B cell (primary cell): ENCODE results near the gene SYNPR. TPM values are rescaled to one million over a fixed set of nuclear protein-coding genes. Genes with fewer than 3 reads are reported as not detected.

ENCODE experiments used
- ATAC-seq: fragments of 200-7000 bp; cut with Tn5 transposase; one replicate; pipeline ENCODE4 v1.10.0; 2021; ENCODE audit warnings: low read depth, mild to moderate bottlenecking, moderate number of reproducible peaks, moderate library complexity
- CTCF ChIA-PET: fragments of 350-600 bp; sonication (Branson Sonifier 250); formaldehyde crosslinking; loops from one replicate; lab custom pipeline; 2021; ENCODE audit warnings: antibody characterized with exemption, inconsistent platforms; lab: Charles Lee
- POLR2A ChIA-PET: fragments of 350-600 bp; sonication (Branson Sonifier 250); formaldehyde crosslinking; loops from one replicate; lab custom pipeline; 2021; ENCODE audit warnings: antibody characterized with exemption; lab: Charles Lee
- DNase-seq: peaks from one replicate; pipeline ENCODE4 v3.0.0; 2013
- H2AFZ ChIP-seq: 2 replicates; pipeline ENCODE4 v1.6.1; 2012; ENCODE audit warnings: mild to moderate bottlenecking, low read depth, low read length; ENCODE audit not compliant: insufficient read depth, poor library complexity, severe bottlenecking
- H3K27ac ChIP-seq, 2 donors: 1 replicate in 1 of 2; 2 replicates in 1 of 2; pipeline ENCODE4 v1.5.1; 2012 to 2013; ENCODE audit warnings: low read length in 2 of 2, mild to moderate bottlenecking in 2 of 2, moderate library complexity in 1 of 2
- H3K27me3 ChIP-seq, 4 experiments: fragments of 200-600 bp in 1 of 4; sonication (generic) in 1 of 4; replicated peaks in 1 of 4; 1 replicate in 2 of 4; 2 replicates in 2 of 4; pipeline versions ENCODE4 v1.6.1 to v1.7.0; 2013 to 2016; ENCODE audit warnings: low read length in 3 of 4, mild to moderate bottlenecking in 2 of 4, mixed read lengths in 1 of 4, moderate library complexity in 1 of 4; ENCODE audit not compliant: insufficient read depth in 4 of 4, control insufficient read depth in 3 of 4; ENCODE audit errors: control extremely low read depth in 1 of 4
- H3K36me3 ChIP-seq, 2 experiments: replicated peaks in 1 of 2; 1 replicate in 1 of 2; 2 replicates in 1 of 2; pipeline versions ENCODE4 v1.6.1 to v1.7.1; 2013; ENCODE audit warnings: low read length in 1 of 2; ENCODE audit not compliant: insufficient read depth in 2 of 2, control insufficient read depth in 1 of 2; ENCODE audit errors: control extremely low read depth in 1 of 2, extremely low read depth in 1 of 2
- H3K4me1 ChIP-seq, 2 donors: fragments of 200-600 bp in 1 of 2; sonication (generic) in 1 of 2; 1 replicate in 1 of 2; 2 replicates in 1 of 2; pipeline versions ENCODE4 v1.5.1 to v1.6.1; 2013 to 2017; ENCODE audit warnings: low read length in 2 of 2; ENCODE audit not compliant: control insufficient read depth in 2 of 2, insufficient read depth in 2 of 2
- H3K4me2 ChIP-seq: replicated peaks from 2 replicates; pipeline ENCODE3; 2012; ENCODE audit warnings: mild to moderate bottlenecking, low read depth, low read length; ENCODE audit not compliant: poor library complexity, severe bottlenecking
- H3K4me3 ChIP-seq, 5 experiments: fragments of 200-600 bp in 1 of 5; sonication (generic) in 1 of 5; 1 replicate in 3 of 5; 2 replicates in 2 of 5; pipeline versions ENCODE4 v1.5.1 to v1.7.0; 2011 to 2016; ENCODE audit warnings: low read length in 4 of 5, mild to moderate bottlenecking in 4 of 5, low read depth in 2 of 5, control low read depth in 1 of 5, moderate library complexity in 1 of 5; ENCODE audit not compliant: insufficient read depth in 1 of 5; ENCODE audit errors: control extremely low read depth in 1 of 5, extremely low read depth in 1 of 5
- H3K79me2 ChIP-seq: fragments of 200-600 bp; sonication (generic); one replicate; pipeline ENCODE4 v1.6.0; 2016; ENCODE audit warnings: low read length; ENCODE audit not compliant: control insufficient read depth, insufficient read depth
- H3K9ac ChIP-seq: fragments of 200-600 bp; sonication (generic); 2 replicates; pipeline ENCODE4 v1.6.1; 2017; ENCODE audit warnings: mild to moderate bottlenecking, low read length, moderate library complexity
- H3K9me3 ChIP-seq, 3 donors: one replicate each; pipeline versions ENCODE4 v1.6.1 to v1.7.1; 2013; ENCODE audit warnings: low read length in 2 of 3; ENCODE audit not compliant: control insufficient read depth in 2 of 3, insufficient read depth in 1 of 3; ENCODE audit errors: control extremely low read depth in 1 of 3
- H4K20me1 ChIP-seq: 2 replicates; pipeline ENCODE4 v1.6.0; 2012; ENCODE audit warnings: mild to moderate bottlenecking, low read length; ENCODE audit not compliant: insufficient read depth, control insufficient read depth, poor library complexity, severe bottlenecking
- H3K27ac Mint-ChIP-seq: one replicate; pipeline ENCODE4 v1.8.0; 2021; ENCODE audit warnings: mixed read lengths
- H3K27me3 Mint-ChIP-seq: one replicate; pipeline ENCODE4 v1.8.0; 2021; ENCODE audit warnings: mixed read lengths
- H3K4me1 Mint-ChIP-seq: one replicate; pipeline ENCODE4 v1.8.0; 2021; ENCODE audit warnings: mixed read lengths
- H3K4me3 Mint-ChIP-seq: one replicate; pipeline ENCODE4 v1.8.0; 2021; ENCODE audit warnings: mixed read lengths
- H3K9me3 Mint-ChIP-seq: one replicate; pipeline ENCODE4 v1.8.0; 2022; ENCODE audit warnings: mixed read lengths; ENCODE audit not compliant: insufficient read depth
- CTCF ChIP-seq: fragments of 200-600 bp; IDR thresholded peaks from one replicate; pipeline ENCODE4 v1.8.0; 2022; ENCODE audit warnings: antibody characterized with exemption, mild to moderate bottlenecking
- EZH2 ChIP-seq: IDR thresholded peaks from 2 replicates; pipeline ENCODE4 v1.6.1; 2012; ENCODE audit warnings: borderline replicate concordance, low read depth, mild to moderate bottlenecking, moderate library complexity, low read length; ENCODE audit not compliant: insufficient read depth, poor library complexity, severe bottlenecking
- WGBS: methylation state at CpG from one replicate; pipeline ENCODE4 v1.1.5; 2013; ENCODE audit warnings: missing lambda C conversion rate; ENCODE audit not compliant: insufficient coverage; 5-methylcytosine and 5-hydroxymethylcytosine counted together
- intact Hi-C: fragments of 100-400 bp; cut with micrococcal nuclease; formaldehyde crosslinking; loops from one replicate; pipeline ENCODE4 v1.10.0; 2022
- polyA plus RNA-seq: library from polyadenylated mRNA; depleted of rRNA; stranded (reverse); fragments of >200 nt; gene quantifications from 2 replicates; pipeline ENCODE4 v1.2.3, GENCODE V29; 2012
- total RNA-seq, 2 donors: library from RNA; stranded (reverse); fragments of 120-200 nt in 1 of 2; gene quantifications; 1 replicate in 1 of 2; 2 replicates in 1 of 2; pipeline versions ENCODE4 v1.2.3 to v1.2.4, GENCODE V29; 2013 to 2022

SYNPR gene
- total and polyA plus RNA-seq, 2 donors (not counting 1 experiment from before 2014, with no cell fraction given): not detected

DNA sequence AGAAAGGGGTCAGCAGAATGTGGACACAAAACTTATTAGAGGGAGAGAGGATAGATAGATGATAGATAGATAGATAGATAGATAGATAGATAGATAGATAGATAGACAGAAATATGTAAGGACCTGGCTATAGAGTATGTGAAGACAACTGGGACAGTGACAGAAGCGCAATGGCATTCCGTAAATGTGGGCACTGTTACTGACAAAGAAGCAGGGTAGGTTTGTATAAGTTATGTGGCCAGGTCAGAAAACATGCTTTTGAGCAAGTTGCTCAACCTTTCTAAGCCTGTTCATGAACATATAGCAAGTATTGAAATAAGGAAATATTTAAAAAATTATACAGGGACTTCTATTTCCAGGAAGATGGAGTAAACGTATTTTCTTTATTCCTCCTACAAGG, 357.1 kb downstream of the SYNPR start:
- ATAC-seq (no peak), DNase-seq (no peak)
- H3K27ac ChIP-seq: no peak overlapping the region
- no peaks in the 10 kb centered on the region for H3K36me3 ChIP-seq
- H3K9me3 ChIP-seq: no peaks in the 10 kb centered on the region
- H3K79me2 ChIP-seq: no peaks in the 10 kb centered on the region
- no peak overlapping the region for H3K4me3 Mint-ChIP-seq
- POLR2A ChIA-PET: no interaction called here
- no peaks in the 10 kb centered on the region for H3K4me1 Mint-ChIP-seq
- no peak overlapping the region for H3K27ac Mint-ChIP-seq
- peaks cover 2% of the 10 kb centered on the region for H3K9me3 Mint-ChIP-seq
- H2AFZ ChIP-seq: no peak overlapping the region
- 95% methylated on average over 2 of the region's 3 CpGs for whole genome bisulfite sequencing
- no peak overlapping the region for H3K9ac ChIP-seq
- no peaks in the 10 kb centered on the region for H3K27me3 ChIP-seq
- CTCF ChIA-PET: no interaction called here
- peaks cover 3% of the 10 kb centered on the region for H3K27me3 Mint-ChIP-seq
- H4K20me1 ChIP-seq: no peaks in the 10 kb centered on the region
- intact Hi-C loops: no loop called here
- H3K4me1 ChIP-seq: no peaks in the 10 kb centered on the region
- no peak for TF ChIP-seq EZH2
- TF ChIP-seq CTCF: no peak
- no peak overlapping the region for H3K4me2 ChIP-seq
- H3K4me3 ChIP-seq: no peak overlapping the region

DNA sequence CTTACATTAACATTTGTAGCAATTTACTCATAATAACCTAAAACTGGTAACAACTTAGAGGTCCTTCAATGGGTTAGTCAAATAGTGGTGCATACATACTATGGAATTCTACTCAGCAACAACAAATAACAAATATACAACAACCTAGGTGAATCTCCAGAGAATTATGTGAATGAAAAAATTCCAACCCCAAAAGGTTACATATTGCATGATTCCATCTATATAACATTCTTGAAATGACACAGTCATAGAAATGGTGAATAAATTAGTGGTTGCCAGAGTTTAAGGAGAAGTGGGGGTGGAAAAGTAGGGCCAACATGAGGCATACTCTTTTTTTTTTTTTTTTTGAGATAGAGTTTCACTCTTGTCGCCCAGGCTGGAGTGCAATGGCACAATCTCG, 361.7 kb downstream of the SYNPR start:
- no peak overlapping the region for H3K4me2 ChIP-seq
- ChIA-PET POLR2A (no interaction called here), CTCF (no interaction called here)
- H3K79me2 ChIP-seq: no peaks in the 10 kb centered on the region
- no peak overlapping the region for H3K9ac ChIP-seq
- Mint-ChIP-seq H3K27ac (no peak overlapping the region), H3K27me3 (peaks cover 4% of the 10 kb centered on the region), H3K4me3 (no peak overlapping the region), H3K9me3 (no peaks in the 10 kb centered on the region), H3K4me1 (no peaks in the 10 kb centered on the region)
- DNase-seq (no peak), ATAC-seq (no peak)
- 94% methylated on average over 2 of the region's 2 CpGs for WGBS
- no peaks in the 10 kb centered on the region for H3K36me3 ChIP-seq
- intact Hi-C loops: no loop called here
- H3K4me3 ChIP-seq: no peak overlapping the region
- H3K4me1 ChIP-seq: no peaks in the 10 kb centered on the region
- no peak for TF ChIP-seq CTCF
- TF ChIP-seq EZH2: no peak
- H3K27me3 ChIP-seq: no peaks in the 10 kb centered on the region
- no peak overlapping the region for H2AFZ ChIP-seq
- no peak overlapping the region for H3K27ac ChIP-seq
- H4K20me1 ChIP-seq: no peaks in the 10 kb centered on the region
- peaks cover 0 to 5% (median 0%) of the 10 kb centered on the region in 3 donors for H3K9me3 ChIP-seq
